SK-N-MC (cell line): Measurements from ENCODE around the gene C9.

ENCODE experiments used
- EZH2 ChIP-seq: fragments of 200-600 bp; sonication (generic); IDR thresholded peaks from one replicate; pipeline ENCODE4 v1.6.1; 2017; ENCODE audit warnings: antibody characterized with exemption
- FOXP2 ChIP-seq: optimal IDR thresholded peaks from 2 replicates; pipeline ENCODE3; 2011; ENCODE audit warnings: mild to moderate bottlenecking, moderate library complexity; ENCODE audit not compliant: insufficient read depth; ENCODE audit errors: extremely low read length, control extremely low read depth
- POLR2AphosphoS5 ChIP-seq: IDR thresholded peaks from 2 replicates; pipeline ENCODE4 v1.6.1; 2012; ENCODE audit warnings: mild to moderate bottlenecking, low read depth, low read length, borderline replicate concordance

DNA sequence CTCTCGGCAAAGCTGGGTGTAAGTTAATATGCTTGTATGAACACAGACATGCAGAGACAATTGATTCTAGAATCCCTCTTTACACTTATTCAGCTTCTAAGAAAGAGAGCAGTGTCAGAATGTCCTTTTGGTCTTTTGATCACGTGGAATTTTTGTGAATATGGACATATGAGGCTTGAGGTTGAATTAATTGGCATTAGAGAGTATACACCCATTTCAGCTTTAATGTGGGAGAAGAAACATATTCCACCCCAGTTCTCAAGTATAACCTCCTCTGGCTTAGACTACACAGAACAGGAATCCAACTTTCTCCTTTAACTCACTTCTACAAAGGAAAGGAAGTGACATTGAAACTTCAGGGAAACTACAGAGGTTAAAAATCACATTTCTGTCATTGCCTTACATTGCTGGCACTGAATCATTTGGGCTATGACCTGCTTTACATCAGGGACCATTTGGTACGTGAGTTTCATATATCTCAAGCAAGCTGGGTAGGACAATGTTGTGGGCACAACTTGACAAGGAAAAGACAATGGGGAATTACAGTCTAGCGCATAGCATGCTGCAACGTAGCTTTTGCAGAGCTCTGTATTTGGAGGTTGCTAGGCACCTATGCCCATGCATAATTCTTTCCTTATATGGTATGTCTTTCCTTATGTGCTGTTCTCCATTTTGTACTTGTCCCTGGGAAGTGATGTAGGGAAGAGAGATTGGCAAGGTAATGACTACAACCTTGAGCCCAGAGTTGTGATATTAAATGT, 41.0 kb upstream of the C9 start:
- TF ChIP-seq POLR2AphosphoS5 (no peak), EZH2 (no peak), FOXP2 (no peak)
